HG02970 (cell line): Measurements from ENCODE around the gene CTSH.
"Not testable (repeated sequence)": the region's sequence is repeated elsewhere in the genome, so short reads cannot be mapped to it uniquely, and the experiment has no call there.

Experiments used
- ATAC-seq: cut with Tn5 transposase; IDR thresholded peaks from one replicate; pipeline ENCODE4 v1.9.1; 2021; ENCODE audit warnings: mild to moderate bottlenecking, moderate library complexity, moderate number of reproducible peaks; ENCODE audit not compliant: unreplicated experiment, low FRiP score

Gene CTSH

GRCh38 chr15:78900819-78901533, 43.9 kb downstream of the CTSH start:
- not testable (repeated sequence) for ATAC-seq

- ATAC-seq, result no peak
Observed at GRCh38 chr15:78898540-78898939, 46.3 kb downstream of the CTSH start.

- ATAC-seq, result no peak
Observed at GRCh38 chr15:78895471-78895870, 49.4 kb downstream of the CTSH start.

- ATAC-seq, result no peak
Observed at GRCh38 chr15:78893538-78893937, 51.3 kb downstream of the CTSH start.

- ATAC-seq, result no peak
Observed at GRCh38 chr15:78889000-78889399, 55.8 kb downstream of the CTSH start.

GRCh38 chr15:78881681-78882080, 63.2 kb downstream of the CTSH start:
- ATAC-seq, result no peak

- ATAC-seq, result no peak
Observed at GRCh38 chr15:78880813-78881212, 64.0 kb downstream of the CTSH start.

- ATAC-seq, result no peak
Observed at GRCh38 chr15:78880242-78880533, 64.7 kb downstream of the CTSH start.

GRCh38 chr15:78879517-78880241, 65.2 kb downstream of the CTSH start:
- no peak for ATAC-seq

- no peak for ATAC-seq
Observed at GRCh38 chr15:78878356-78878755, 66.5 kb downstream of the CTSH start.

- ATAC-seq, result not testable (repeated sequence)
Observed at GRCh38 chr15:78876954-78877353, 67.9 kb downstream of the CTSH start.

GRCh38 chr15:78875107-78875914, 69.5 kb downstream of the CTSH start:
- ATAC-seq, result no peak

GRCh38 chr15:78873793-78874765, 70.8 kb downstream of the CTSH start:
- no peak for ATAC-seq

- ATAC-seq, result peak; percentile 61
Observed at GRCh38 chr15:78872972-78873792, 71.7 kb downstream of the CTSH start.

GRCh38 chr15:78872155-78872971, 72.5 kb downstream of the CTSH start, which contains the start of gene MORF4L1:
MORF4L1 (plus strand) TSS chr15:78872890; CDS start chr15:78873018, 128 bp downstream.
- ATAC-seq, result peak; percentile 84

GRCh38 chr15:78871483-78872127, 73.2 kb downstream of the CTSH start:
- not testable (repeated sequence) for ATAC-seq
